WTC11 (cell line): Measurements from ENCODE around the gene GORASP1. TPM values are rescaled to one million over a fixed set of nuclear protein-coding genes. Genes with fewer than 3 reads are reported as not detected.

ENCODE experiments used
- ATAC-seq: fragments of 200-7000 bp; cut with Tn5 transposase; 2 replicates; pipeline ENCODE4 v1.10.0; 2021; ENCODE audit warnings: mild to moderate bottlenecking, moderate library complexity
- CTCF ChIA-PET: fragments of 300-600 bp; sonication (Branson Sonifier 250); formaldehyde crosslinking; loops from one replicate; lab custom pipeline; 2021; ENCODE audit warnings: antibody characterized with exemption; lab: Charles Lee
- POLR2A ChIA-PET: fragments of 350-600 bp; sonication (Branson Sonifier 250); formaldehyde crosslinking; loops from one replicate; lab custom pipeline; 2021; ENCODE audit warnings: antibody characterized with exemption; lab: Charles Lee
- DNase-seq: peaks from one replicate; pipeline ENCODE4 v3.0.0; 2021; ENCODE audit warnings: low spot score
- H3K27ac Mint-ChIP-seq: 2 replicates; pipeline ENCODE4 v1.8.0; 2021; ENCODE audit warnings: mixed read lengths
- H3K27me3 Mint-ChIP-seq: 2 replicates; pipeline ENCODE4 v1.8.0; 2021; ENCODE audit warnings: low read depth, mild to moderate bottlenecking, moderate library complexity, mixed read lengths
- H3K36me3 Mint-ChIP-seq: 2 replicates; pipeline ENCODE4 v1.8.0; 2021; ENCODE audit warnings: mixed read lengths
- H3K4me1 Mint-ChIP-seq: 2 replicates; pipeline ENCODE4 v1.8.0; 2022; ENCODE audit warnings: mixed read lengths
- H3K4me3 Mint-ChIP-seq: 2 replicates; pipeline ENCODE4 v1.8.0; 2021; ENCODE audit warnings: mild to moderate bottlenecking, moderate library complexity, mixed read lengths
- H3K9me3 Mint-ChIP-seq: 2 replicates; pipeline ENCODE4 v1.8.0; 2021; ENCODE audit warnings: mixed read lengths
- ATF1 ChIP-seq: sonication (generic); formaldehyde crosslinking; IDR thresholded peaks from 2 replicates; pipeline ENCODE4 v1.8.1; 2023; ENCODE audit warnings: mild to moderate bottlenecking, moderate library complexity, missing genetic modification reagents
- CBFB ChIP-seq: sonication (generic); formaldehyde crosslinking; IDR thresholded peaks from 2 replicates; pipeline ENCODE4 v1.8.1; 2022; ENCODE audit warnings: mild to moderate bottlenecking, low read depth, missing genetic modification reagents
- CREB1 ChIP-seq: sonication (generic); formaldehyde crosslinking; IDR thresholded peaks from 2 replicates; pipeline ENCODE4 v1.8.0; 2023; ENCODE audit warnings: mild to moderate bottlenecking, missing genetic modification reagents
- FOXK1 ChIP-seq: sonication (generic); formaldehyde crosslinking; IDR thresholded peaks from 2 replicates; pipeline ENCODE4 v1.8.0; 2022; ENCODE audit warnings: mild to moderate bottlenecking, moderate library complexity, missing genetic modification reagents
- JUN ChIP-seq: sonication (generic); formaldehyde crosslinking; IDR thresholded peaks from 2 replicates; pipeline ENCODE4 v1.8.0; 2023; ENCODE audit warnings: mild to moderate bottlenecking, missing genetic modification reagents
- RORB ChIP-seq: fragments of 250-450 bp; sonication (Bioruptor Pico); IDR thresholded peaks from 2 replicates; pipeline ENCODE4 v1.9.0; 2021; ENCODE audit warnings: mild to moderate bottlenecking
- TCF7 ChIP-seq: sonication (generic); formaldehyde crosslinking; IDR thresholded peaks from 2 replicates; pipeline ENCODE4 v1.8.0; 2022; ENCODE audit warnings: mild to moderate bottlenecking, low read depth, missing genetic modification reagents, moderate library complexity
- ZBTB21 ChIP-seq: sonication (generic); formaldehyde crosslinking; IDR thresholded peaks from 2 replicates; pipeline ENCODE4 v1.8.1; 2023; ENCODE audit warnings: mild to moderate bottlenecking, missing genetic modification reagents, borderline replicate concordance
- ZNF396 ChIP-seq: fragments of 250-450 bp; sonication (Bioruptor Pico); IDR thresholded peaks from 2 replicates; pipeline ENCODE4 v1.8.0; 2021; ENCODE audit warnings: mild to moderate bottlenecking, moderate library complexity, borderline replicate concordance
- total RNA-seq: library from RNA; stranded (reverse); gene quantifications from 3 replicates; pipeline ENCODE4 v1.2.3, GENCODE V29; 2021
- TF ChIP-seq, protein P1 (sequence below): fragments of 250-450 bp; sonication (Bioruptor Pico); IDR thresholded peaks from 2 replicates; pipeline ENCODE4 v1.9.0; 2021; ENCODE audit warnings: mild to moderate bottlenecking
- TF ChIP-seq, protein P2 (sequence below): sonication (generic); formaldehyde crosslinking; IDR thresholded peaks from 2 replicates; pipeline ENCODE4 v1.8.1; 2022; ENCODE audit warnings: mild to moderate bottlenecking, missing genetic modification reagents, moderate library complexity, borderline replicate concordance
- TF ChIP-seq, protein P3 (sequence below): sonication (generic); formaldehyde crosslinking; IDR thresholded peaks from 2 replicates; pipeline ENCODE4 v1.8.1; 2022; ENCODE audit warnings: low read depth, mild to moderate bottlenecking, moderate library complexity, missing genetic modification reagents, borderline replicate concordance
- TF ChIP-seq, protein P4 (sequence below): sonication (generic); formaldehyde crosslinking; IDR thresholded peaks from 2 replicates; pipeline ENCODE4 v1.8.1; 2023; ENCODE audit warnings: mild to moderate bottlenecking, missing genetic modification reagents, borderline replicate concordance

Gene GORASP1
- total RNA-seq, 1 experiment from 2014 or later, result 47.4 TPM

DNA sequence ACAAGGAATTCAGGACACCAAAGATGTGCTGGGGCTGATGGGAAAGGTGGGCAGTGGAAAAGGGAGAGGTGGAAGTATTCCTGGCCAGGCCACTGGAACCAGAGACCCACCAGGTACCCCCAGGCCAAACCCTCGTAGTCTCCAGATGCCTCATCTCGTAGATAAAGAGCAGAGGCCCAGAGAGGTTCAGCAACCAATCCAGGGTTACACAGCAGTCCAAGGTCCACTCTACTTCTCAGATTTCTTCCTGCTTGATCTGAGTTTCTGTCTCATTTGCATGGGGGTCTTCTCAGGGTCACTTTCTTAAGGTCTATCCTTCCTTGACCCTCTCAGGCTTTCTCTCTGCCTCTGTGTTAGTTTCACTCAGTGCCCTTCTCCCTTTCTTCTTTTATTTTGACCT is 5.1 kb upstream of the GORASP1 start:
- Mint-ChIP-seq H3K27me3 (peaks cover 16% of the 10 kb centered on the region), H3K4me3 (no peak overlapping the region), H3K4me1 (peaks cover 7% of the 10 kb centered on the region)
- DNase-seq, result no peak
- CTCF ChIA-PET, result interaction anchor here (1.2 to 1.4 kb wide), 2 partner anchors 13 to 179 kb away, joined by 3 read pairs; no protein-coding TSS in a partner anchor
- POLR2A ChIA-PET, result no interaction called here
- TF ChIP-seq RORB (CRISPR knock-in tag) (no peak), ZBTB21 (CRISPR knock-in tag) (no peak), TCF7 (CRISPR knock-in tag) (no peak), FOXK1 (no peak), ATF1 (CRISPR knock-in tag) (no peak), CREB1 (CRISPR knock-in tag) (no peak), ZNF396 (CRISPR knock-in tag) (no peak)
- TF ChIP-seq, protein P1, sequence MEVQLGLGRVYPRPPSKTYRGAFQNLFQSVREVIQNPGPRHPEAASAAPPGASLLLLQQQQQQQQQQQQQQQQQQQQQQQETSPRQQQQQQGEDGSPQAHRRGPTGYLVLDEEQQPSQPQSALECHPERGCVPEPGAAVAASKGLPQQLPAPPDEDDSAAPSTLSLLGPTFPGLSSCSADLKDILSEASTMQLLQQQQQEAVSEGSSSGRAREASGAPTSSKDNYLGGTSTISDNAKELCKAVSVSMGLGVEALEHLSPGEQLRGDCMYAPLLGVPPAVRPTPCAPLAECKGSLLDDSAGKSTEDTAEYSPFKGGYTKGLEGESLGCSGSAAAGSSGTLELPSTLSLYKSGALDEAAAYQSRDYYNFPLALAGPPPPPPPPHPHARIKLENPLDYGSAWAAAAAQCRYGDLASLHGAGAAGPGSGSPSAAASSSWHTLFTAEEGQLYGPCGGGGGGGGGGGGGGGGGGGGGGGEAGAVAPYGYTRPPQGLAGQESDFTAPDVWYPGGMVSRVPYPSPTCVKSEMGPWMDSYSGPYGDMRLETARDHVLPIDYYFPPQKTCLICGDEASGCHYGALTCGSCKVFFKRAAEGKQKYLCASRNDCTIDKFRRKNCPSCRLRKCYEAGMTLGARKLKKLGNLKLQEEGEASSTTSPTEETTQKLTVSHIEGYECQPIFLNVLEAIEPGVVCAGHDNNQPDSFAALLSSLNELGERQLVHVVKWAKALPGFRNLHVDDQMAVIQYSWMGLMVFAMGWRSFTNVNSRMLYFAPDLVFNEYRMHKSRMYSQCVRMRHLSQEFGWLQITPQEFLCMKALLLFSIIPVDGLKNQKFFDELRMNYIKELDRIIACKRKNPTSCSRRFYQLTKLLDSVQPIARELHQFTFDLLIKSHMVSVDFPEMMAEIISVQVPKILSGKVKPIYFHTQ (CRISPR knock-in tag), result no peak
- TF ChIP-seq, protein P2, sequence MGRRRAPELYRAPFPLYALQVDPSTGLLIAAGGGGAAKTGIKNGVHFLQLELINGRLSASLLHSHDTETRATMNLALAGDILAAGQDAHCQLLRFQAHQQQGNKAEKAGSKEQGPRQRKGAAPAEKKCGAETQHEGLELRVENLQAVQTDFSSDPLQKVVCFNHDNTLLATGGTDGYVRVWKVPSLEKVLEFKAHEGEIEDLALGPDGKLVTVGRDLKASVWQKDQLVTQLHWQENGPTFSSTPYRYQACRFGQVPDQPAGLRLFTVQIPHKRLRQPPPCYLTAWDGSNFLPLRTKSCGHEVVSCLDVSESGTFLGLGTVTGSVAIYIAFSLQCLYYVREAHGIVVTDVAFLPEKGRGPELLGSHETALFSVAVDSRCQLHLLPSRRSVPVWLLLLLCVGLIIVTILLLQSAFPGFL (CRISPR knock-in tag), result no peak
- TF ChIP-seq, all 79 proteins: peak for 0
- no peak for ATAC-seq
- Mint-ChIP-seq H3K27ac (no peak overlapping the region), H3K36me3 (no peaks in the 10 kb centered on the region), H3K9me3 (no peaks in the 10 kb centered on the region)

DNA sequence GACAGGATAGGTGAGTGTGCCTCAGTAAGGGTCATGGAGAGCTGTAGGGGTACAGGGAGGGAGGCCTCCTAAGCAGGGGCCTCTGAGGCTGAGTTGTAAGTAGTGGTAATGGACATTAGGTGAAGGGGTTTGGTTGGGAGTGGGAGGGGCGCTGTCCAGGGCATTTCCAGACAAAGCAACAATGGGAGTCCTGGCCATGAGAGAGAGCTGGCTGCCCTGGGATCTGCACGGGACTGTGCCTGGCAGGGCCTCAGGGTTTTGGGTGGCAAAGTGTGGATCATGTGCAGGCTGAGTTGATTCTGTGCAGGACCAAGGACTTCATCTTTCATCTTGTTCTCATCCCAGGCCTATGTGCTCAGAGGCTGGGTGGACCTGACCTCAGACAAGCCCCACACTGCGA is 4.7 kb upstream of the GORASP1 start:
- Mint-ChIP-seq H3K27me3 (peaks cover 16% of the 10 kb centered on the region), H3K36me3 (no peaks in the 10 kb centered on the region), H3K9me3 (no peaks in the 10 kb centered on the region), H3K4me3 (no peak overlapping the region), H3K4me1 (peaks cover 7% of the 10 kb centered on the region), H3K27ac (no peak overlapping the region)
- ChIA-PET CTCF (interaction anchor here (1.2 to 1.4 kb wide), 2 partner anchors 13 to 179 kb away, joined by 3 read pairs; no protein-coding TSS in a partner anchor), POLR2A (no interaction called here)
- ATAC-seq, result no peak
- DNase-seq, result no peak
- no peak for TF ChIP-seq ZBTB21 (CRISPR knock-in tag)
- TF ChIP-seq, protein P3, sequence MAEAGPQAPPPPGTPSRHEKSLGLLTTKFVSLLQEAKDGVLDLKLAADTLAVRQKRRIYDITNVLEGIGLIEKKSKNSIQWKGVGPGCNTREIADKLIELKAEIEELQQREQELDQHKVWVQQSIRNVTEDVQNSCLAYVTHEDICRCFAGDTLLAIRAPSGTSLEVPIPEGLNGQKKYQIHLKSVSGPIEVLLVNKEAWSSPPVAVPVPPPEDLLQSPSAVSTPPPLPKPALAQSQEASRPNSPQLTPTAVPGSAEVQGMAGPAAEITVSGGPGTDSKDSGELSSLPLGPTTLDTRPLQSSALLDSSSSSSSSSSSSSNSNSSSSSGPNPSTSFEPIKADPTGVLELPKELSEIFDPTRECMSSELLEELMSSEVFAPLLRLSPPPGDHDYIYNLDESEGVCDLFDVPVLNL (CRISPR knock-in tag), result no peak
- no peak for TF ChIP-seq CBFB (CRISPR knock-in tag)
- TF ChIP-seq, protein P4, sequence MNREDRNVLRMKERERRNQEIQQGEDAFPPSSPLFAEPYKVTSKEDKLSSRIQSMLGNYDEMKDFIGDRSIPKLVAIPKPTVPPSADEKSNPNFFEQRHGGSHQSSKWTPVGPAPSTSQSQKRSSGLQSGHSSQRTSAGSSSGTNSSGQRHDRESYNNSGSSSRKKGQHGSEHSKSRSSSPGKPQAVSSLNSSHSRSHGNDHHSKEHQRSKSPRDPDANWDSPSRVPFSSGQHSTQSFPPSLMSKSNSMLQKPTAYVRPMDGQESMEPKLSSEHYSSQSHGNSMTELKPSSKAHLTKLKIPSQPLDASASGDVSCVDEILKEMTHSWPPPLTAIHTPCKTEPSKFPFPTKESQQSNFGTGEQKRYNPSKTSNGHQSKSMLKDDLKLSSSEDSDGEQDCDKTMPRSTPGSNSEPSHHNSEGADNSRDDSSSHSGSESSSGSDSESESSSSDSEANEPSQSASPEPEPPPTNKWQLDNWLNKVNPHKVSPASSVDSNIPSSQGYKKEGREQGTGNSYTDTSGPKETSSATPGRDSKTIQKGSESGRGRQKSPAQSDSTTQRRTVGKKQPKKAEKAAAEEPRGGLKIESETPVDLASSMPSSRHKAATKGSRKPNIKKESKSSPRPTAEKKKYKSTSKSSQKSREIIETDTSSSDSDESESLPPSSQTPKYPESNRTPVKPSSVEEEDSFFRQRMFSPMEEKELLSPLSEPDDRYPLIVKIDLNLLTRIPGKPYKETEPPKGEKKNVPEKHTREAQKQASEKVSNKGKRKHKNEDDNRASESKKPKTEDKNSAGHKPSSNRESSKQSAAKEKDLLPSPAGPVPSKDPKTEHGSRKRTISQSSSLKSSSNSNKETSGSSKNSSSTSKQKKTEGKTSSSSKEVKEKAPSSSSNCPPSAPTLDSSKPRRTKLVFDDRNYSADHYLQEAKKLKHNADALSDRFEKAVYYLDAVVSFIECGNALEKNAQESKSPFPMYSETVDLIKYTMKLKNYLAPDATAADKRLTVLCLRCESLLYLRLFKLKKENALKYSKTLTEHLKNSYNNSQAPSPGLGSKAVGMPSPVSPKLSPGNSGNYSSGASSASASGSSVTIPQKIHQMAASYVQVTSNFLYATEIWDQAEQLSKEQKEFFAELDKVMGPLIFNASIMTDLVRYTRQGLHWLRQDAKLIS, result no peak
- TF ChIP-seq JUN, result no peak
